ENCODE results near the gene MACC1. TPM values are rescaled to one million over a fixed set of nuclear protein-coding genes. Genes with fewer than 3 reads are reported as not detected.

Gene MACC1
- total RNA-seq, 2 experiments from 2014 or later = 0.05 to 0.09 TPM

- ChIA-PET POLR2A (no interaction called here), CTCF (no interaction called here)
- Mint-ChIP-seq H3K27ac (no peak overlapping the region), H3K4me3 (no peak overlapping the region), H3K27me3 (no peaks in the 10 kb centered on the region), H3K9me3 (ENCODE audit: low read depth) (no peaks in the 10 kb centered on the region), H3K36me3 (ENCODE audit: low read depth) (no peaks in the 10 kb centered on the region), H3K4me1 (no peaks in the 10 kb centered on the region)
- ATAC-seq = no peak
- no peak for DNase-seq
- intact Hi-C loops (cut with DNase I, micrococcal nuclease) = loop anchor here in 1 of 2 experiments (10.0 kb wide), 1 partner anchor 178 kb away; no protein-coding TSS in a partner anchor
Observed at GRCh38 chr7:20162665-20163064, 54.5 kb downstream of the MACC1 start.

DNA sequence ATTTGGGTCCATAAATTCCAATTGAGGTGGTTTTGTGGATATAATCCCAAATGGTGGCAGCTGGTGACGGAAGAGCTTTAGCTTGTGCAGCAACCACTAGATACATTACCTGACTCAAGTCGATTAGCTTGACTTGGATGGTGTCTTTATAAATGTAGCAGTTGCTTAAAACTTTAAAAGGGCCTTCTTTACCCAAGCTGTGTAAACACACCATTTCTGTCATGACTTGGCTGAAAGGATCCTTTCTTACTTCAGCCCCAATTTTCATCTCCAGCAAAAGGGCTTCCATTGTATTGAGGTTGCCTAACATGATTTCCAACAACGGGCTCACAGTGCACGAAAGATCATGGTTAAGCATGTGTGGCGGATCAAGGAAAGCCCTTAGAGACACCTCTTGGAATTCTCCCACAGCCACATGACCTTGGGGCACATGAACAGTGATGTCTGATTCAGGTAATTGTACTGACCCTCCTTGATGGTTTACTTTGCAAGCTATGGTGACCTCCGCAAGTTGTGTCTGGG lies 57.9 kb downstream of the MACC1 start:
- Mint-ChIP-seq H3K27ac (no peak overlapping the region), H3K36me3 (ENCODE audit: low read depth) (no peaks in the 10 kb centered on the region), H3K27me3 (no peaks in the 10 kb centered on the region), H3K4me1 (no peaks in the 10 kb centered on the region), H3K9me3 (ENCODE audit: low read depth) (no peaks in the 10 kb centered on the region), H3K4me3 (no peak overlapping the region)
- POLR2A ChIA-PET = no interaction called here
- CTCF ChIA-PET = interaction anchor here (0.5 kb wide), 1 partner anchor 125 kb away, joined by 3 read pairs; no protein-coding TSS in a partner anchor
- ATAC-seq (no peak), DNase-seq (no peak)
- intact Hi-C loops (cut with DNase I, micrococcal nuclease) = loop anchor here in 1 of 2 experiments (5.0 kb wide), 1 partner anchor 173 kb away; the partner anchor contains the start of gene ITGB8

- ChIA-PET POLR2A (no interaction called here), CTCF (interaction anchor here (0.5 to 1.3 kb wide), 2 partner anchors 84 to 124 kb away, joined by 3 read pairs; no protein-coding TSS in a partner anchor)
- no peaks in the 10 kb centered on the region for H3K9me3 Mint-ChIP-seq (ENCODE audit: low read depth)
- no peaks in the 10 kb centered on the region for H3K27me3 Mint-ChIP-seq
- no peak overlapping the region for H3K27ac Mint-ChIP-seq
- no peaks in the 10 kb centered on the region for H3K4me1 Mint-ChIP-seq
- no peaks in the 10 kb centered on the region for H3K36me3 Mint-ChIP-seq (ENCODE audit: low read depth)
- ATAC-seq = no peak
- intact Hi-C loops (cut with DNase I, micrococcal nuclease) = loop anchor here in 1 of 2 experiments (5.0 kb wide), 1 partner anchor 174 kb away; the partner anchor contains the start of gene ITGB8
- DNase-seq = no peak
- H3K4me3 Mint-ChIP-seq = no peak overlapping the region
Observed at GRCh38 chr7:20158684-20159083, 58.5 kb downstream of the MACC1 start.

GRCh38 chr7:20157456-20157855 lies 59.7 kb downstream of the MACC1 start:
- Mint-ChIP-seq H3K4me3 (no peak overlapping the region), H3K36me3 (ENCODE audit: low read depth) (no peaks in the 10 kb centered on the region), H3K4me1 (no peaks in the 10 kb centered on the region), H3K27me3 (no peaks in the 10 kb centered on the region), H3K27ac (no peak overlapping the region), H3K9me3 (ENCODE audit: low read depth) (no peaks in the 10 kb centered on the region)
- DNase-seq = no peak
- ATAC-seq = no peak
- CTCF ChIA-PET = no interaction called here
- intact Hi-C loops (cut with DNase I, micrococcal nuclease) = loop anchor here in 1 of 2 experiments (5.0 kb wide), 1 partner anchor 175 kb away; the partner anchor contains the start of gene ITGB8
- POLR2A ChIA-PET = no interaction called here

DNA sequence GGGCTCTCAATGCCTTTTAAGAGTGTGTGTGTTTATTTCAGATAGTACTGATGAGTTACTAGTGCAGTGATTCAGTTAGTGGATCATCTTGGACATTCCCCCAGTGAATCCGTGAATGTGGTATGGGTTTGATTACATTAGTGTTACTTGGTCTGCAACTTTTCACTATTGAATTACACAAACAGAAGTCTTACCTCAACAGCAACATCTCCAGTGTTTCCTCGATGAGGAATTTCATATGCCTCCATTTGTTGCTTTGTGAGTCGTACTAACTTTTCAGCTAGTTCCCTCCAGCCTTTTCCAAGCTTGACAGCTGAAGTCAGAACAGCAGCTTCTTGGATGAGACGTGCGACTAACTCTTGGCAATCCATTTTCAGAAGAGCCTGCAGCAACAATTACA lies 63.2 kb downstream of the MACC1 start:
- ATAC-seq = no peak
- intact Hi-C loops (cut with DNase I, micrococcal nuclease) = no loop called here
- ChIA-PET CTCF (no interaction called here), POLR2A (no interaction called here)
- no peaks in the 10 kb centered on the region for H3K9me3 Mint-ChIP-seq (ENCODE audit: low read depth)
- H3K36me3 Mint-ChIP-seq (ENCODE audit: low read depth) = no peaks in the 10 kb centered on the region
- H3K27ac Mint-ChIP-seq = no peak overlapping the region
- DNase-seq = no peak
- no peaks in the 10 kb centered on the region for H3K27me3 Mint-ChIP-seq
- H3K4me1 Mint-ChIP-seq = no peaks in the 10 kb centered on the region
- H3K4me3 Mint-ChIP-seq = no peak overlapping the region

GRCh38 chr7:20153567-20153966 lies 63.6 kb downstream of the MACC1 start:
- no peaks in the 10 kb centered on the region for H3K36me3 Mint-ChIP-seq (ENCODE audit: low read depth)
- no peaks in the 10 kb centered on the region for H3K4me1 Mint-ChIP-seq
- ATAC-seq (no peak), DNase-seq (no peak)
- CTCF ChIA-PET = no interaction called here
- H3K27ac Mint-ChIP-seq = no peak overlapping the region
- intact Hi-C loops (cut with DNase I, micrococcal nuclease) = no loop called here
- POLR2A ChIA-PET = no interaction called here
- H3K9me3 Mint-ChIP-seq (ENCODE audit: low read depth) = no peaks in the 10 kb centered on the region
- H3K4me3 Mint-ChIP-seq = no peak overlapping the region
- no peaks in the 10 kb centered on the region for H3K27me3 Mint-ChIP-seq

DNA sequence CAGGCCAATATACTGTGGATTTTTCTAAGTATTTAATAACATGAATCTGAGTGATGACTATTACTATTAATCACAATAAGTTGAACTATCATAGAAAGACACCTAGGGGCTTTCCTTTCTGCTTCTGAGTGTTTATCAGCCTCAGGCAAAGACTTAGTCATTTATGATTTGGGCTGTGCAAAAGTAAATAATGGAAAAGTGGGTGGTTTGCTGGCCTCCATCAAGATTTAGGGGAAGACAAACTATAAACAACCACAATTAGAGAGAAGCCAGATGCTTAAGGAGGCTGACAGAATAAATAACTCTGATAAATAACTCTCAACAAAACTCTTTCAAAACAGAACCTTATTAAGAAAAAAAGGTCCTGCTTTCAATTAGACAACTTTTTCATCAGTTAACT lies 64.7 kb downstream of the MACC1 start:
- Mint-ChIP-seq H3K27ac (no peak overlapping the region), H3K4me1 (no peaks in the 10 kb centered on the region), H3K36me3 (ENCODE audit: low read depth) (no peaks in the 10 kb centered on the region), H3K9me3 (ENCODE audit: low read depth) (no peaks in the 10 kb centered on the region), H3K27me3 (no peaks in the 10 kb centered on the region), H3K4me3 (no peak overlapping the region)
- intact Hi-C loops (cut with DNase I, micrococcal nuclease) = no loop called here
- ChIA-PET CTCF (no interaction called here), POLR2A (no interaction called here)
- DNase-seq = no peak
- ATAC-seq = no peak

DNA sequence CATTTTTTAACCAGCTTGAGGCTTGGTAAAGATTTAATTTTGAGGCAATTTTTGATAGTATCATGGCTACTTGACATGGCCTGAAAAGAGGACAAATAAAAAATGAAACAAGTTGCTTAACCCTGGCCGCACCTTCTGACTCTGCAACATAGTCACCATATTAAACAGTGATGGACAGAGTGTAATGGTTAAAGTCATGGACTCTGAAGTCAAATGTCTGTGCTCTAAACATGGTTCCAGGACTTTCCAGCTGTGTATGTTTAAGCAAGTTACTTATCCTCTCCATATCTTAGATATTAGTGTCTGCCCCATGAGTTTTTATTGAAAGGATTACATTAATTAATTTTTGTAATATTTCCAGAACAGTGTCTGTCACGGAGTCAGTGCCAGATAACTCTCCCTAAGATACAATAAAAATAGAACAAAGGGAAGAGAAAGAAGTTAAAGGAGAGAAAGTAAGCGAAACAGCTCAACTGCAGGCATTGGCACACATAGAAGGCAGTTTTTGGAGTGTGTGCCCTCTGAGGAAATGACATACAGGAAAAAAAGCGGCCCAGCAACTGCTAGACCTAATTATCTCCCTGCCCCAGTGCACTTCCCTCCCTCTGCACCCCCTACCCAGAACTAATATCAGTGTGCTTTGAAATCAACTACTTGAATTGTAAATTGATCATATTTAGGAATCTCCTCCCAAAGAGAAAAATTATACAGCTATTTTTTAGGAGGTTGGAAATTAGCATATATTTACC lies 65.3 kb downstream of the MACC1 start:
- ChIA-PET POLR2A (no interaction called here), CTCF (no interaction called here)
- ATAC-seq (no peak), DNase-seq (no peak)
- Mint-ChIP-seq H3K36me3 (ENCODE audit: low read depth) (no peaks in the 10 kb centered on the region), H3K27me3 (no peaks in the 10 kb centered on the region), H3K27ac (no peak overlapping the region), H3K4me3 (no peak overlapping the region), H3K4me1 (no peaks in the 10 kb centered on the region), H3K9me3 (ENCODE audit: low read depth) (no peaks in the 10 kb centered on the region)
- intact Hi-C loops (cut with DNase I, micrococcal nuclease) = no loop called here

DNA sequence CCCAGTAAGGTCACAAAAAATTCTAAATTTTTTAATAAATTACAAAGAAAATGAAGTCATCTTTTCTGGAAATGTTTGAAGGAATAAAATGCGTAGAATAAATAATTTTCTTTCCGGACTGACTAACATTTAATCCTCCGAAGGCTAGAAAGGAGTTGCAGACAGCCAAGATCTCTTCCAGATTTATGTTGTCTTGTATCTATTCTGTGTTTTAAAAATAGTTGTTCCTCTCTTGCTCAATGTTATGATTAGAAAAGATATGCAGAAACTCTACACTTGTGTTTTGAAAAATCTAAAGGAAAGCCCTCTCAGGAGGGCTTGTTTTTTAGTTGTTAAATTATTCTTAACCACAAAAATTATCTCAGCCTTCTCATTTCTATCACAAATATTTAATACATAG lies 70.7 kb downstream of the MACC1 start:
- POLR2A ChIA-PET = no interaction called here
- no peaks in the 10 kb centered on the region for H3K9me3 Mint-ChIP-seq (ENCODE audit: low read depth)
- DNase-seq = no peak
- no peaks in the 10 kb centered on the region for H3K36me3 Mint-ChIP-seq (ENCODE audit: low read depth)
- no peaks in the 10 kb centered on the region for H3K4me1 Mint-ChIP-seq
- H3K4me3 Mint-ChIP-seq = no peak overlapping the region
- intact Hi-C loops (cut with DNase I, micrococcal nuclease) = no loop called here
- H3K27me3 Mint-ChIP-seq = no peaks in the 10 kb centered on the region
- ATAC-seq = no peak
- CTCF ChIA-PET = no interaction called here
- no peak overlapping the region for H3K27ac Mint-ChIP-seq

DNA sequence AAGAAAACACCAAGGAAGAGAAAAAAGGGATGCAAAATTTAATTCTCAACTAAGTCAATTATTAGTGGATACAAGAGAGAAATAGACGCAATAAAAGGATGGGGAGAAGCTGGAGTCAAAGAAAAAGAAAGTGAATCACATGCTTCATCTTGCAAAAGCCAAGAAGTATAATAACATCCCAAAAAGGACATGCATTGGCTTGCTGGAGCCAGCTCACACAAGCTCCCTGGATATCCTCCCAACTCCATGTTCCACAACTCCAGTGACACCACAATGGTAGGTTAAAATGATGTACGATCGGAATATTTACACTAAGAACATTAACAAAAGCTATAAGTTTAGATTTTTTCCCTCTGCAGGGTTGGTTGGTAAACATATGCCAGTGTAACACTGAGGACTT lies 72.4 kb downstream of the MACC1 start:
- H3K36me3 Mint-ChIP-seq (ENCODE audit: low read depth) = no peaks in the 10 kb centered on the region
- H3K4me1 Mint-ChIP-seq = no peaks in the 10 kb centered on the region
- H3K27me3 Mint-ChIP-seq = no peaks in the 10 kb centered on the region
- H3K4me3 Mint-ChIP-seq = no peak overlapping the region
- ATAC-seq (no peak), DNase-seq (no peak)
- intact Hi-C loops (cut with DNase I, micrococcal nuclease) = no loop called here
- no peak overlapping the region for H3K27ac Mint-ChIP-seq
- no peaks in the 10 kb centered on the region for H3K9me3 Mint-ChIP-seq (ENCODE audit: low read depth)
- POLR2A ChIA-PET = no interaction called here
- CTCF ChIA-PET = interaction anchor here (1.0 kb wide), 1 partner anchor 123 kb away, joined by 3 read pairs; no protein-coding TSS in a partner anchor

- ATAC-seq = no peak
- no peaks in the 10 kb centered on the region for H3K9me3 Mint-ChIP-seq (ENCODE audit: low read depth)
- no peaks in the 10 kb centered on the region for H3K4me1 Mint-ChIP-seq
- no peaks in the 10 kb centered on the region for H3K27me3 Mint-ChIP-seq
- H3K36me3 Mint-ChIP-seq (ENCODE audit: low read depth) = no peaks in the 10 kb centered on the region
- intact Hi-C loops (cut with DNase I, micrococcal nuclease) = no loop called here
- no peak overlapping the region for H3K4me3 Mint-ChIP-seq
- CTCF ChIA-PET = no interaction called here
- POLR2A ChIA-PET = no interaction called here
- no peak for DNase-seq
- no peak overlapping the region for H3K27ac Mint-ChIP-seq
Observed at GRCh38 chr7:20141666-20142065, 75.5 kb downstream of the MACC1 start.

DNA sequence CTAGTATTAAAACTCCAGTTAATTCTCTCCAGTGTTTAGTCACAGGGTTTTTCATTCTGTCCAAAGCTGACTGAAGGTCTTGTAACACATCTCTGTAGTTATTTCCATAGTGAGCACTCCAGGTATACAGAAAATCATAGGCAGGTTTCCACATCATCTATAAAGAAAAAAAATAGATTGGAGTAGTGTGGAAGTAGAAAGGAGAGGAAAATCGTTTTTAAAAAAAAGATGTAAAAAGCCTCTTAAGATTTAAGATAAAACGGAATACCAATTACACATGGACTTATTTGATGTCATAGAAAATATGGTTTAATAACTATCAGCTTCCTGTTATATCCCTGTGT lies 76.2 kb downstream of the MACC1 start:
- H3K9me3 Mint-ChIP-seq (ENCODE audit: low read depth) = no peaks in the 10 kb centered on the region
- H3K27me3 Mint-ChIP-seq = no peaks in the 10 kb centered on the region
- CTCF ChIA-PET = no interaction called here
- H3K4me3 Mint-ChIP-seq = no peak overlapping the region
- DNase-seq (no peak), ATAC-seq (no peak)
- POLR2A ChIA-PET = no interaction called here
- no peaks in the 10 kb centered on the region for H3K36me3 Mint-ChIP-seq (ENCODE audit: low read depth)
- H3K27ac Mint-ChIP-seq = no peak overlapping the region
- intact Hi-C loops (cut with DNase I, micrococcal nuclease) = no loop called here
- H3K4me1 Mint-ChIP-seq = no peaks in the 10 kb centered on the region
